GM15510 (cell line): ENCODE results near the gene RHO.

Experiments
- POLR2A ChIP-seq: IDR thresholded peaks from 3 replicates; pipeline ENCODE4 v1.6.1; 2011; ENCODE audit warnings: borderline replicate concordance; ENCODE audit not compliant: insufficient read length; ENCODE audit errors: extremely low read depth

Gene RHO

DNA sequence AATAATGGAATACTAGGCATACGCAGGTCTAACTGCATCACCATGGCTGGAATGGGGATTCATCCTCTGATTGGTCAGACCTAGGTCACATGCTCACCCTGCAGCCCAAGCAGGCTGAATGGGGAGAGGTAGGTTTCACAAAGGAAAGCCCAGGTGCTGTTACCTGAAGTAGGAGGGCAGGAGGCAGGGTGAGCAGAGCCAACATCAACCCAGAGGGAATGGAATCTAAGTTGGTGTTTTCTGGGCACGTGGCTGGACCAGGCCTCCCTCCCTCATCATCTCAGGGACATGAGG is 7.9 kb downstream of the RHO start:
- TF ChIP-seq POLR2A: no peak

DNA sequence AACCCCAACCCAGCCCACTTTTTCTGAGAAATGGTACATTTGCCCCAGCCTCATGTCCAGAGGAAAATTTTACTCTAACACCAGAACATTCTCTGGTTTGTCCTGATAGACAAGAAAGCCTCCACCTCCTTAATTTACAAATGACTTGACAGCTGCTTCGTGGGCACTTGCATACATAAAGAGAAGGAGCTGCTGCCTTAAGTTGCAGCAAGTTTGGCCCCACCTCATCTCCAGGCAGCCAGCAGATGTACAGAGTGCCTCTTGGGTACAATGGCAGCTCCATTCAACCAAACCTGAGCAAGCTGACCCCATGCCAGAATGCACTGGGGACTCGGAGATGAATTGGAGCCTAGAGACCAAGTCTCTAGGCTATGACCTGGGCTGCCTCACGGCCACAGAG is 8.4 kb downstream of the RHO start:
- TF ChIP-seq POLR2A: no peak

DNA sequence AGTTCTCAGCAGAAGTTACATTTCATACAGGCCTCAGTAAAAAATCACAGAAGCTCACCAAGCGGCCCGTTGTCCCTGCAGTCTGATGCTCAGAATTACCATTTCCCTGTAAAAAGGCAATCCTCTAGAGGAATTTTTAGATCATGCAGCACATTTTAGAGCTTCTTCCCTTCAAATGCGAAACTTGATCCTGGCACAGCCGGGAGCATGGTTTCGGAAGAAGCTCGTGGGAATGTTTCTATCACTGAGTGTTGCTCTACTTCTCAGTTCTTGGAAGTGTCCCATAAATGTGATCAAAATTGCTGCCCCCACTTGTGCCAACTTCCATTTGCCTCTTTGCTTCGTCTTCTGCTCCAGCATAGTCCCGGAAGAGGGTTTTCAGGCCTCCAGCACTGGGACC is 10.8 kb downstream of the RHO start:
- TF ChIP-seq POLR2A: no peak

DNA sequence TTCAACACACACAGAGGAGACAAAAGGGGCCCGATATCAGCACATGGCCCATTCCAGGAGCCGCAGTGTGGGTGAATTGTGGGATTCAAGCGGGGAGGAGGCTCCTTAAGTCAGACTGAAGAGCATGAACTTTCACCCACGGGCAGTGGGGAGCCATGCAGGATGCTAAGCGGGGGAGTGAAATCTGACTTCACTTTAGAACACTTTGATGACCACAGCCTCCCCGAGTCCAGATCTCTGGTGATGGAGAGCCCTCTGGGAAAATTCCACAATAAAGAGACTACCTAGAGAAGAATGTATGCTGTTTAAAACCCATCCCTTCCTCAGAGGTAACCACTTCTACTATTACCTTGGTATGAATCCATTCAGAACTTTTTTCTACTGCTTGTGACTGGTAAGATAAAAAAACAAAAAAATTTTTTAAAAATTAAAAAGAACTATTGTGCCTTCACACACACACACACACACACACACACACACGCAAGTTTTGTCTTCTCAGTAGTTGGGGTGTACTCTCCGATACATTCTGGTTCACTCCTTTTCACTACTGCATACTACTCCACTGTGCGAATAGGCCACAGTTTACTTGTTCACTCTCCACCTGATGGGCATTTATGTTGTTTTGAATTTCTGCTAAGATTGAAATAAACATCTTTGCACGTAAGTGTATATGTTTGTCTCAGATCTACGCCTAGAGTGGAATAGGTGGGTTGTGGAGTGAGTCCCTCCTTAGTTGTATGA is 12.5 kb downstream of the RHO start:
- no peak for TF ChIP-seq POLR2A

DNA sequence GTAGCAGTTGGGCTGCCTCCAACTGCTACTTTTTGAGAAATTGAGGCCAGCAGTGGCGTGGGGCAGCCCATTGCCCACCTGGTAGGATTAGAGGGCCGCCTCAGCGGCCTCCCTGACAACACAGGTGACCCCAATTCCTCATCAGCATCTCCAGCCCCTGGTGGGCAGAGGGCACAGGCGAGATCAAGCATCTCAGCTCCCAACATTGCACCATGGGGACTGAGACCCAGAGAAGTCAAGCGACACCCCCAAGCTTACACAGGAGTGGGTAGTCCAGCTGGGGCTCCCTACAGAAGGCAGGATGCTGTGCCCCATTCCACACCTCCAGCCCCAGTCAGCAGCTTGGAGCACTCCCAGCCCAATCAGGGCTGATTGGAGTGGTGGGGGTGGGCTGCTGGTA is 14.3 kb downstream of the RHO start:
- TF ChIP-seq POLR2A: no peak

DNA sequence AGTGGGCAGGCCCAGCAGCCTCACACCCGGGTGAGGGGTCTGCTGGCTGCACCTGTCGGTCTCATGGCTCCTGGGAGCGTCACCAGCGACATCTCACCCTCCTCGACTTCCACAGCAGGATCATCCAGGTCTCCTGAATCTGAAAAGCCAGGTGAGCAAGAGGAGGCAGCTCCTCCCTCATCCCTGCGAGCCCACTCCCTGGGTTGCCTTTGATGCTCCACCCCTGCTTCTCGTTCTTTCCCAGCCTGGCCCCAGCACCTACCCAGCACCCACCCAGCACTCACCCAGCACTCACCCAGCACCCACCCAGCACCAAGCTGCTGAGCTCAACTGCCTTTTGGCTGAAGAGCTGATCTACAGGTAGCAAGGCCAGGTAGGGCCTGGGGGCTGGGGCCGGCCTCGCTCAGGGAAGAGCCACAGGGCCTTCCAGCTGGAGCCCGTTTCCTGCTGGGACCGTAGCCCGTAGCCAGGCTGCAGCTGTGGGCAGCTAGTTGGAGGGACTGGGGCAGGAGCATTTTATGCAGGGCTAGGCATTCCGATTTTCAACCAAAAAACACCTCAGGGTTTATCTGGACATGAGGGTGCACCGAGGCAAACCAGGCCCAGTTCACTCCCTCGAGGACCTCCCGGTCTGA is 14.8 kb downstream of the RHO start, which contains the start of gene H1-8:
TSS of gene H1-8 (plus strand) at position 20 of the 635 bp plus-strand sequence. CDS start at position 64, 44 bp downstream.
- no peak for TF ChIP-seq POLR2A

DNA sequence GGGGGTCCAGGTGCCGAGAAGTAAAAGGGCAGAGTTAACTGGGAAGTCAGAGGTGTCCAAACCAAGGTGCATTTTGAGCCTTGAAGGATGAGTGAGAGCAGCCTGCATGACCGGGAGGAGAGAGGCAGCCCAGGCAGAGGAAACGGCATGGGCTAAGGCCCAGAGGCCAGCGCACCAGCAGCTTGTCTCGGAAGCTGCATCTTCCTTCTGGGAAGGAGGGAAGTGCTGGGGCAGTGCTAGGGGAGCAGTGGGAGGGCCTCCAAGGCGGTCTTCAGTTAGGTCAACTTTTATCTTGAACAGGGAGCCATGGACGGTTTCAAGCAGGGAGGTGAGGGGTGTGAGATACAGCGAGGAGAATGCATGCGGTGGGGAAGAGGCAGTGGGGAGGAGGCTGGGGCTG is 15.6 kb downstream of the RHO start:
- TF ChIP-seq POLR2A: no peak

DNA sequence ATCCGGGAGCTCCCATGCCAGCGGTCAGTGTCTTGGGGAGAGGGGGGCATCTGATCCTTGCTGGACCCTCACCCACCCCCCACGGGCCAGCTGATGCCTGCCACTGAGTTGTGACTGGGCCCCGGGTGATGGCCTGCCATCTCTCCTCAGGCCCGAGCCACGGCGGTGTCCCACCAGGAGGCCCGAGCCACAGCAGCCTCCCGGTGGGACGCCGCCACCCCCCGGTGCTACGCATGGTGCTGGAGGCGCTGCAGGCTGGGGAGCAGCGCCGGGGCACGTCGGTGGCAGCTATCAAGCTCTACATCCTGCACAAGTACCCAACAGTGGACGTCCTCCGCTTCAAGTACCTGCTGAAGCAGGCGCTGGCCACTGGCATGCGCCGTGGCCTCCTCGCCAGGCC is 18.8 kb downstream of the RHO start:
- no peak for TF ChIP-seq POLR2A

DNA sequence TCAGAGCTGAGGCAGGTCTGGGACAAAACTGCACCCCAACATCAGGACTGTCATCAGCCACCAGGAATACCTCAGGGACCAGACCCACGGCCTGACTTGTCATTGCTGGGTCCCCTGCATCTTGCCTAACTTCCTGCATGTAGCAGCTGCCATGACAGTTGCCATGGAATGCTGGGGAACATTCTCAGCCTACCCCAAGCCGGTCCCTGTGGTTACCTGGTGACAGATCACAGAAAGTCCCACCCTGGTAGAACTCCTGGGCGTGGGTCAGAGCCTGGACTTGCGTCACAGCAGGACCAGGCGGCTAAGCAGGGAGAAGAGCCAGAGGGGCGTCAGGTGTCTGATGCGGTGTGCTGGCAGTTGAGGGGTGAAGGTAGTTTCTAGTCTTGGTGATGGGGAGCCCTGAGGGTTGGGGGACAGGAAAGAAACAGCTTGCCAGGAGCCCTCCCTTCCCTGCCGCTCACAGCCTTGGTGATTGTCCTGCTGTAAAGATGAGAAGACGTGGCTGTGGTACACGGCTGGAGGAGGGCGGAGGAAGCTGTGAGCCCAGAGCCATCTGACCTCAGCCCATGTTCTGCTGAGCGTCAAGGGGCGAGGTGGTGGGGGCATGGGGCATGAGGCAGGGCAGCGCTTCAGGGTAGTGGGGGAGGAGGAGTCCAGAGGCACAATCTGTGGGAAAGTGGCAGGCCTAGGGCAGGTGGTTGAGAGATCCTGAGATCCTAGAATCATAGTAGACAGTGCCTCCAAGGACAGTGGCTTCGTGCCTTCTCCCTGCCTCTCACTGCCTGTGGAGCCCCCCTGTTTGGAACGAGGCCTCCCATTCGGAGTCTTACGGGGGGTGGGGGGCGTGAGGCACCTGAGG is 19.9 kb downstream of the RHO start:
- no peak for TF ChIP-seq POLR2A

DNA sequence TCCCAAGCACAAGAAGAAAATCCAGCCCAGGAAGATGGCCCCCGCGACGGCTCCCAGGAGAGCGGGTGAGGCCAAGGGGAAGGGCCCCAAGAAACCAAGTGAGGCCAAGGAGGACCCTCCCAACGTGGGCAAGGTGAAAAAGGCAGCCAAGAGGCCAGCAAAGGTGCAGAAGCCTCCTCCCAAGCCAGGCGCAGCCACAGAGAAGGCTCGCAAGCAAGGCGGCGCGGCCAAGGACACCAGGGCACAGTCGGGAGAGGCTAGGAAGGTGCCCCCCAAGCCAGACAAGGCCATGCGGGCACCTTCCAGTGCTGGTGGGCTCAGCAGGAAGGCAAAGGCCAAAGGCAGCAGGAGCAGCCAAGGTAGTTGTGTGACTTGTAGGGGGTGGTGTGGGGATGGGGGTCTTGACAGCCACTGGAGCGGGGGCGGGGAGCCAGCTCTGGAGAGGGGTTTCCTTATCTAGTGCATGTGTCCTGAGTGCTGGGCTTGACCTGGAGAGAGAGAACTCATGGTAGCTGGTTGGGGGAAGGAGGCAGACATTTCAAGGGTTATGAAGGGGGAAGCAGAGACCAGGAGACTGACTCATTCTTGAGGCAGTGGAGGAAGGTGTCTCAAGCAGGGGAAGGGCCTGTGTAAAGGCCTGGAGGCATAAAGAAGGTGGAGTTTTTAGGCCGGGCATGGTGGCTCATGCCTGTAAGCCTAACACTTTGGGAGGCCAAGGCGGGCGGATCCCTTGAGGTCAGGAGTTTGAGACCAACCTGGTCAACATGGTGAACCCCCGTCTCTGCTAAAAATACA is 20.8 kb downstream of the RHO start:
- no peak for TF ChIP-seq POLR2A

DNA sequence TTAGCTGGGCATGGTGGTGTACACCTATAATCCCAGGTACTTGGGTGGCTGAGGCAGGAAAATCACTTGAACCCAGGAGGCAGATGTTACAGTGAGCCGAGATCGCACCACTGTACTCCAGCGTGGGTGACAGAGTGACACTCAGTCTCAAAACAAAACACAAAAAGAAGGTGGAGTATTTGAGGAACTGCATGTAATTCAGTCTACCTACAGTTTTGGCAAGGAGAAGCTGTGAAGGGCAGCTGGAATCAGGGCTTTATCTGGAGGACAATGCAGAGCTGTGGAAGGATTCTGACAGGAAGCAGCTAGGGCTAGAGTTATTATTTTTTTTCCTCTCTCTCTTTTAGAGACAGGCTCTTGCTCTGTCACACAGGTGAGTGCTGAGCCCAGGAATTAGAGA is 21.4 kb downstream of the RHO start:
- TF ChIP-seq POLR2A: no peak

DNA sequence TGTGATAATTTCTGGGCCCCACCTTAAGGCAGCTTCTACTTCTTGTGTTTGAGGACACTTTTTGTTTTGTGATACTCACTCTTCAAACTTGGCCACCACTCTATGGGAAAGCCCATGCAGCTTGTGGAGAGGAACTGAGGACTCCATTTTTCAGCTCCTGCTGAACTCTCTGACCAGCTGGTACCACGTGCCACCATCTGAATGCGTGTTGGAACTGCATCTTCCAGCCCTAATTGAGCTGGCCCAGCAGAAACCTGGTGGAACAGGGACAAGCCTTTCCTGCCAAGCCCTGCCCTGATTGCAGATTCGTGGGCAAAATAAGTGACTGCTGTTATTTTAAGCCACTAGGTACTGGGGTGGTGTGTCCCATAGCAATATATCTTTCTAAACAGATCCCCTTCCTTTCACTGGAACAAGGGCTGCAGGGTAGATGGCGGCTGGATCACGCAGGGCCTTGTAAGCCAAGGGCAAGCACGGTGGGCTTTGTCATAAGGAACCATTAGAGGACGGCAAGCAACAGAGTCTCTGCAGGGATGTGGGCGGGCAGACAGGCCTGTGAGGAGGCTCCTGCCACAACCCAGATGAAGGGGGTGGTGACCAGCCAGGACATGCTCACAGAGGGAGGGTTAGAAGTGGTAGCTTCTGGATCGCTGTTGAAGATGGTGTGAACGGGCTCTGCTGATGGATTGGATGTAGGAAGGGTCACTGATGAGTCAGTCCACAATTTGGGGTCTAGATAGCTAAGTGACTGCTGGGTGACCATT is 24.0 kb downstream of the RHO start:
- TF ChIP-seq POLR2A: no peak

DNA sequence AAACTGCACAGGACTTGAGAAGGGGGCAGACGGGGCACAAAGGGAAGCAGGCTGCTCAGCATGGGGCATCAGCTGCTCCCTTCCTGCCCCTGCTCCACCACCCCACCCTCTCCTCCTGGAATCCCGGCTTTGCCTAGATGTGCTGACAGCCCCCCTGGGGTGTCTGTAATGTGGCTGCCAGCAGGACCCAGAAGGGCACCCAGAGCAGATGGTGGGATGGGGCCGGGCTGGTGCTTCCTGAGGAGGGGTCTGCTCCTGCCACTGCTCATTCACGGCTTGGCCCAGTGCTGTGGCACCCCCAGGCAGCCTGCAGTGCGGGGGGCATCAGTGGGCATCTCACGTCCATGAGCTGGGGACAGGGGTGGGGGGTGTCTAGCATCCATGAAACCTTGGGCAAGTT is 24.7 kb downstream of the RHO start:
- no peak for TF ChIP-seq POLR2A

DNA sequence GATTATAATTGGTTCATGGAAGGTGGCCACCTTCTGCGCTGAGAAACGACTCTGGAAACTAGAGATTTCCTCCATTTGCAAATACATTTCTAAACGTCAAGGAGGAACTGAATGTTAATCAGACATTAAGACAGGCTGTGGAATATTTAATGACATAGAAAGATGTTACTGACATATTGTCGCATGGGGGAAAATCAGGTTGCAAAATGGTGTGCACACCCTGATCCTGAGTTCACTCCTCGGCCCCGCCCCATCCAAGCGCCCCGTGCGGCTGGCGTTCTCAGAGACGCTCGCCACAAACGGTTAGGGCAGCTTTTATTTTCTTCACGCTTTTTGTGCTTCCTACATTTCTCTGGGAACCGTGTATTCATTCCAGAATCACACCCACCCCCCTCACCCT is 25.3 kb downstream of the RHO start:
- no peak for TF ChIP-seq POLR2A
